ENCODE measurements around the gene ARPC4.
A peak's percentile ranks its signal among the peaks of the same experiment; 100 is the strongest.

ARPC4 gene

GRCh38 chr3:9820946-9821345 lies 28.1 kb downstream of the ARPC4 start:
- no peak for DNase-seq (ENCODE audit: low read depth)
- peak; percentile 52 for TF ChIP-seq CTCF (conservative IDR thresholded peaks at IDR 0.05; ENCODE audit: low read depth, low read length)
- H3K4me3 ChIP-seq (ENCODE audit: low read length): no peak overlapping the region

- H3K4me3 ChIP-seq (ENCODE audit: low read length): no peak overlapping the region
- DNase-seq (ENCODE audit: low read depth): no peak
- TF ChIP-seq CTCF (conservative IDR thresholded peaks at IDR 0.05; ENCODE audit: low read depth, low read length): no peak
Observed at GRCh38 chr3:9825451-9826040, 32.7 kb downstream of the ARPC4 start.

- no peak overlapping the region for H3K4me3 ChIP-seq (ENCODE audit: low read length)
- no peak for DNase-seq (ENCODE audit: low read depth)
- TF ChIP-seq CTCF (conservative IDR thresholded peaks at IDR 0.05; ENCODE audit: low read depth, low read length): no peak
Observed at GRCh38 chr3:9826815-9827573, 34.1 kb downstream of the ARPC4 start.

- TF ChIP-seq CTCF (conservative IDR thresholded peaks at IDR 0.05; ENCODE audit: low read depth, low read length): no peak
- H3K4me3 ChIP-seq (ENCODE audit: low read length): no peak overlapping the region
- DNase-seq (ENCODE audit: low read depth): no peak
Observed at GRCh38 chr3:9828801-9829755, 36.2 kb downstream of the ARPC4 start.

- DNase-seq (ENCODE audit: low read depth): no peak
- H3K4me3 ChIP-seq (ENCODE audit: low read length): no peak overlapping the region
- no peak for TF ChIP-seq CTCF (conservative IDR thresholded peaks at IDR 0.05; ENCODE audit: low read depth, low read length)
Observed at GRCh38 chr3:9831253-9831652, 38.4 kb downstream of the ARPC4 start.

GRCh38 chr3:9833078-9833477 lies 40.2 kb downstream of the ARPC4 start:
- H3K4me3 ChIP-seq (ENCODE audit: low read length): no peak overlapping the region
- no peak for DNase-seq (ENCODE audit: low read depth)
- no peak for TF ChIP-seq CTCF (conservative IDR thresholded peaks at IDR 0.05; ENCODE audit: low read depth, low read length)

All from retinal pigment epithelial cell (primary cell).